H1 (cell line): Measurements from ENCODE around the gene PSMB3. TPM values are rescaled to one million over a fixed set of nuclear protein-coding genes. Genes with fewer than 3 reads are reported as not detected.

Experiments
- CEBPB ChIP-seq: IDR thresholded peaks from 2 replicates; pipeline ENCODE4 v1.6.1; 2012; ENCODE audit warnings: low read depth, low read length
- CHD2 ChIP-seq: IDR thresholded peaks from 2 replicates; pipeline ENCODE4 v1.6.1; 2012; ENCODE audit warnings: low read length, improper control_type of control experiment
- GABPA ChIP-seq: IDR thresholded peaks from 2 replicates; pipeline ENCODE4 v1.6.1; 2011; ENCODE audit warnings: mild to moderate bottlenecking, low read length, moderate library complexity, borderline replicate concordance; ENCODE audit not compliant: insufficient read depth
- KDM1A ChIP-seq: fragments of 200-600, 300-600 bp; sonication (generic); IDR thresholded peaks from 2 replicates; pipeline ENCODE4 v1.7.1; 2016; ENCODE audit warnings: mild to moderate bottlenecking, low read length, borderline replicate concordance
- POLR2A ChIP-seq, 2 experiments: IDR thresholded peaks; 1 replicate in 1 of 2; 2 replicates in 1 of 2; pipeline ENCODE4 v1.6.1; 2011; ENCODE audit warnings: low read depth in 2 of 2, low read length in 2 of 2, mild to moderate bottlenecking in 2 of 2; ENCODE audit errors: control extremely low read depth in 1 of 2
- POU5F1 ChIP-seq: IDR thresholded peaks from 2 replicates; pipeline ENCODE4 v1.6.1; 2011; ENCODE audit warnings: low read depth, mild to moderate bottlenecking, low read length, moderate library complexity
- RNF2 ChIP-seq: fragments of 200-900, 300-1000 bp; sonication (generic); IDR thresholded peaks from 2 replicates; pipeline ENCODE4 v1.7.1; 2016; ENCODE audit warnings: borderline replicate concordance, low read depth, mild to moderate bottlenecking, antibody characterized with exemption, low read length; ENCODE audit not compliant: poor library complexity, severe bottlenecking; ENCODE audit errors: missing control alignments
- SIN3A ChIP-seq, 2 experiments: IDR thresholded peaks in 1 of 2; conservative IDR thresholded peaks in 1 of 2; 2 replicates each; pipeline ENCODE4 v1.6.1; 2011 to 2012; ENCODE audit warnings: low read length in 2 of 2, improper control_type of control experiment in 1 of 2, low read depth in 1 of 2, mild to moderate bottlenecking in 1 of 2
- TEAD4 ChIP-seq: IDR thresholded peaks from 2 replicates; pipeline ENCODE4 v1.6.1; 2012; ENCODE audit warnings: low read depth, low read length, inconsistent platforms, mixed read lengths
- polyA plus RNA-seq, 7 experiments: library from polyadenylated mRNA; depleted of rRNA in 3 of 7; stranded (reverse) in 5 of 7; unstranded in 2 of 7; fragments of >200 nt in 5 of 7; fragments of 200-250 nt in 2 of 7; gene quantifications; 1 replicate in 5 of 7; 2 replicates in 1 of 7; 4 replicates in 1 of 7; pipeline versions ENCODE4 v1.2.1 to v1.2.3, GENCODE V29; 2011 to 2013; ENCODE audit warnings: missing spikeins in 2 of 7, mixed read lengths in 2 of 7
- total RNA-seq: library from RNA; stranded (reverse); fragmentation: NEBNext Ultra II Directional; extraction: Animal tissue kit (Norgen Biotek cat#: 25700); gene quantifications from 2 replicates; pipeline ENCODE4 v1.2.1, GENCODE V29; 2021
- TF ChIP-seq, protein P1 (sequence below): fragments of 300-600 bp; sonication (generic); IDR thresholded peaks from 2 replicates; pipeline ENCODE4 v1.7.1; 2012; ENCODE audit warnings: low read length, moderate library complexity, mild to moderate bottlenecking, inconsistent platforms; ENCODE audit not compliant: insufficient replicate concordance

The PSMB3 gene
- total and polyA plus RNA-seq, 2 of the 8 experiments (the other 6 are each of a cell fraction or from before 2014, with no cell fraction given): 291 to 914 TPM

DNA sequence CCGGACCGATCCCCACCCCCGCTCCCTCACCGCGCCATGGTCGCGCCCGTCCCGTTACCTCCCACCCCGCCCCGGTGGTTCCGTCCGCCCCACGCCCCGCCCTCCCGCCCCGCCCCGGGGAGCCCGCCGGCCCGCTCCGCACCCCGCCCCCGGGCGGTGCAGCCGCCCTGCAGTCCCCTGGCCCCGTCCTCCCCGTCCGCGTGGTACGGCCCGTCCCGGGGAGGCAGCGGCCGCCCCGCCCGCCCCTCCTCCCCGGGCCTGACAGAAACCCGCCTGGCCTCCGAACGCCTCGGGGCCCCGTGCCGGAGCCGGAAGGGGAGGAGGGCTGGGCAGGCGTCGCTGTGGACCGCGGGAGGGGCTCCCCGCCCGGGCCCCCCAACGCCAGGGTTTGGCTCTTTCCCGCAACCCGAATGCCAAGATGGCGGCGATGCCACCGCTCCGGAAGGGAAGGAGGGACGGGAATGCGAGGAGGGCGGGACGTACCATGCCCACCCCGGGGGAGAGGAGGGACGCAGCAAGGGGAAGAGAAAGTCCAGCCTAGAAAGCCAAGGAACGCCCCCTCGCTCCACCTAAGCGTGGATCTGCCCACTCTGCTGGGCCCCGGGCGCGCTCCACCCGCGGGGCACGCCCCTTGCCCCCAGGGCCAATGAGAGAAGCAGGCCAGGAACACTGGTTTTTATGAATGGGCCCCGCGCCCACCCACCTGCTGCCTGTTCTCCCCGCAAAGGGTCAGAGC lies 47.1 kb downstream of the PSMB3 start, which contains the start of gene PIP4K2B (continued):
- TF ChIP-seq RNF2 (no peak), CHD2 (0 out of 2 replicates have a peak, but pooled peaks have one; percentile 27), TEAD4 (peak; percentile 82), KDM1A (no peak; the same call in 1 of the 2 replicates), POU5F1 (no peak), CEBPB (no peak), SIN3A (conservative IDR thresholded peaks at IDR 0.05 in 1 of 2, IDR thresholded peaks at IDR 0.05 in 1 of 2; ENCODE audit: low read depth in 1 of 2, low read length in 2 of 2) (peak in 1 of 2 experiments; percentile 73; a peak in 1 of 4 replicates), GABPA (peak; percentile 67; the same call in 1 of the 2 replicates), POLR2A (IDR thresholded peaks at IDR 0.05; ENCODE audit: control extremely low read depth in 1 of 2, low read depth in 2 of 2, low read length in 2 of 2) (peak; percentile 83 to 86)
- TF ChIP-seq, protein P1, sequence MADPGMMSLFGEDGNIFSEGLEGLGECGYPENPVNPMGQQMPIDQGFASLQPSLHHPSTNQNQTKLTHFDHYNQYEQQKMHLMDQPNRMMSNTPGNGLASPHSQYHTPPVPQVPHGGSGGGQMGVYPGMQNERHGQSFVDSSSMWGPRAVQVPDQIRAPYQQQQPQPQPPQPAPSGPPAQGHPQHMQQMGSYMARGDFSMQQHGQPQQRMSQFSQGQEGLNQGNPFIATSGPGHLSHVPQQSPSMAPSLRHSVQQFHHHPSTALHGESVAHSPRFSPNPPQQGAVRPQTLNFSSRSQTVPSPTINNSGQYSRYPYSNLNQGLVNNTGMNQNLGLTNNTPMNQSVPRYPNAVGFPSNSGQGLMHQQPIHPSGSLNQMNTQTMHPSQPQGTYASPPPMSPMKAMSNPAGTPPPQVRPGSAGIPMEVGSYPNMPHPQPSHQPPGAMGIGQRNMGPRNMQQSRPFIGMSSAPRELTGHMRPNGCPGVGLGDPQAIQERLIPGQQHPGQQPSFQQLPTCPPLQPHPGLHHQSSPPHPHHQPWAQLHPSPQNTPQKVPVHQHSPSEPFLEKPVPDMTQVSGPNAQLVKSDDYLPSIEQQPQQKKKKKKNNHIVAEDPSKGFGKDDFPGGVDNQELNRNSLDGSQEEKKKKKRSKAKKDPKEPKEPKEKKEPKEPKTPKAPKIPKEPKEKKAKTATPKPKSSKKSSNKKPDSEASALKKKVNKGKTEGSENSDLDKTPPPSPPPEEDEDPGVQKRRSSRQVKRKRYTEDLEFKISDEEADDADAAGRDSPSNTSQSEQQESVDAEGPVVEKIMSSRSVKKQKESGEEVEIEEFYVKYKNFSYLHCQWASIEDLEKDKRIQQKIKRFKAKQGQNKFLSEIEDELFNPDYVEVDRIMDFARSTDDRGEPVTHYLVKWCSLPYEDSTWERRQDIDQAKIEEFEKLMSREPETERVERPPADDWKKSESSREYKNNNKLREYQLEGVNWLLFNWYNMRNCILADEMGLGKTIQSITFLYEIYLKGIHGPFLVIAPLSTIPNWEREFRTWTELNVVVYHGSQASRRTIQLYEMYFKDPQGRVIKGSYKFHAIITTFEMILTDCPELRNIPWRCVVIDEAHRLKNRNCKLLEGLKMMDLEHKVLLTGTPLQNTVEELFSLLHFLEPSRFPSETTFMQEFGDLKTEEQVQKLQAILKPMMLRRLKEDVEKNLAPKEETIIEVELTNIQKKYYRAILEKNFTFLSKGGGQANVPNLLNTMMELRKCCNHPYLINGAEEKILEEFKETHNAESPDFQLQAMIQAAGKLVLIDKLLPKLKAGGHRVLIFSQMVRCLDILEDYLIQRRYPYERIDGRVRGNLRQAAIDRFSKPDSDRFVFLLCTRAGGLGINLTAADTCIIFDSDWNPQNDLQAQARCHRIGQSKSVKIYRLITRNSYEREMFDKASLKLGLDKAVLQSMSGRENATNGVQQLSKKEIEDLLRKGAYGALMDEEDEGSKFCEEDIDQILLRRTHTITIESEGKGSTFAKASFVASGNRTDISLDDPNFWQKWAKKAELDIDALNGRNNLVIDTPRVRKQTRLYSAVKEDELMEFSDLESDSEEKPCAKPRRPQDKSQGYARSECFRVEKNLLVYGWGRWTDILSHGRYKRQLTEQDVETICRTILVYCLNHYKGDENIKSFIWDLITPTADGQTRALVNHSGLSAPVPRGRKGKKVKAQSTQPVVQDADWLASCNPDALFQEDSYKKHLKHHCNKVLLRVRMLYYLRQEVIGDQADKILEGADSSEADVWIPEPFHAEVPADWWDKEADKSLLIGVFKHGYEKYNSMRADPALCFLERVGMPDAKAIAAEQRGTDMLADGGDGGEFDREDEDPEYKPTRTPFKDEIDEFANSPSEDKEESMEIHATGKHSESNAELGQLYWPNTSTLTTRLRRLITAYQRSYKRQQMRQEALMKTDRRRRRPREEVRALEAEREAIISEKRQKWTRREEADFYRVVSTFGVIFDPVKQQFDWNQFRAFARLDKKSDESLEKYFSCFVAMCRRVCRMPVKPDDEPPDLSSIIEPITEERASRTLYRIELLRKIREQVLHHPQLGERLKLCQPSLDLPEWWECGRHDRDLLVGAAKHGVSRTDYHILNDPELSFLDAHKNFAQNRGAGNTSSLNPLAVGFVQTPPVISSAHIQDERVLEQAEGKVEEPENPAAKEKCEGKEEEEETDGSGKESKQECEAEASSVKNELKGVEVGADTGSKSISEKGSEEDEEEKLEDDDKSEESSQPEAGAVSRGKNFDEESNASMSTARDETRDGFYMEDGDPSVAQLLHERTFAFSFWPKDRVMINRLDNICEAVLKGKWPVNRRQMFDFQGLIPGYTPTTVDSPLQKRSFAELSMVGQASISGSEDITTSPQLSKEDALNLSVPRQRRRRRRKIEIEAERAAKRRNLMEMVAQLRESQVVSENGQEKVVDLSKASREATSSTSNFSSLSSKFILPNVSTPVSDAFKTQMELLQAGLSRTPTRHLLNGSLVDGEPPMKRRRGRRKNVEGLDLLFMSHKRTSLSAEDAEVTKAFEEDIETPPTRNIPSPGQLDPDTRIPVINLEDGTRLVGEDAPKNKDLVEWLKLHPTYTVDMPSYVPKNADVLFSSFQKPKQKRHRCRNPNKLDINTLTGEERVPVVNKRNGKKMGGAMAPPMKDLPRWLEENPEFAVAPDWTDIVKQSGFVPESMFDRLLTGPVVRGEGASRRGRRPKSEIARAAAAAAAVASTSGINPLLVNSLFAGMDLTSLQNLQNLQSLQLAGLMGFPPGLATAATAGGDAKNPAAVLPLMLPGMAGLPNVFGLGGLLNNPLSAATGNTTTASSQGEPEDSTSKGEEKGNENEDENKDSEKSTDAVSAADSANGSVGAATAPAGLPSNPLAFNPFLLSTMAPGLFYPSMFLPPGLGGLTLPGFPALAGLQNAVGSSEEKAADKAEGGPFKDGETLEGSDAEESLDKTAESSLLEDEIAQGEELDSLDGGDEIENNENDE: peak; percentile 27
